Muscle layer of duodenum (tissue), 2 donors: Measurements from ENCODE around the gene CNTNAP5.
"Not testable (repeated sequence)": the region's sequence is repeated elsewhere in the genome, so short reads cannot be mapped to it uniquely, and the experiment has no call there.

Source experiments
- H3K27ac ChIP-seq: one replicate; pipeline ENCODE4 v1.7.0; 2013; ENCODE audit warnings: mild to moderate bottlenecking, low read length
- H3K27me3 ChIP-seq: one replicate; pipeline ENCODE4 v1.7.0; 2013; ENCODE audit warnings: low read depth, mild to moderate bottlenecking, control low read depth, low read length
- H3K36me3 ChIP-seq, 2 donors: one replicate each; pipeline ENCODE4 v1.7.0; 2013; ENCODE audit warnings: low read length in 2 of 2, control low read depth in 1 of 2, mild to moderate bottlenecking in 1 of 2; ENCODE audit not compliant: insufficient read depth in 2 of 2, control insufficient read depth in 1 of 2
- H3K4me1 ChIP-seq, 2 donors: one replicate each; pipeline ENCODE4 v1.7.0; 2013; ENCODE audit warnings: low read length in 2 of 2, mild to moderate bottlenecking in 2 of 2, control low read depth in 1 of 2, moderate library complexity in 1 of 2; ENCODE audit not compliant: insufficient read depth in 2 of 2, control insufficient read depth in 1 of 2
- H3K4me3 ChIP-seq, 2 donors: one replicate each; pipeline ENCODE4 v1.7.0; 2013; ENCODE audit warnings: low read length in 2 of 2, low read depth in 1 of 2, mild to moderate bottlenecking in 1 of 2
- H3K9me3 ChIP-seq, 2 donors: one replicate each; pipeline ENCODE4 v1.7.0; 2013; ENCODE audit warnings: low read length in 2 of 2, control low read depth in 1 of 2, mild to moderate bottlenecking in 1 of 2; ENCODE audit not compliant: control insufficient read depth in 1 of 2
- donor health status: healthy.

CNTNAP5 gene

GRCh38 chr2:124380221-124380749 lies 355.2 kb downstream of the CNTNAP5 start:
- H3K4me3 ChIP-seq: no peak overlapping the region
- no peak overlapping the region for H3K27ac ChIP-seq
- no peaks in the 10 kb centered on the region for H3K27me3 ChIP-seq
- H3K9me3 ChIP-seq: no peaks in the 10 kb centered on the region
- no peaks in the 10 kb centered on the region for H3K36me3 ChIP-seq
- H3K4me1 ChIP-seq: no peaks in the 10 kb centered on the region

GRCh38 chr2:124382067-124382618 lies 357.1 kb downstream of the CNTNAP5 start:
- no peak overlapping the region for H3K4me3 ChIP-seq
- no peaks in the 10 kb centered on the region for H3K36me3 ChIP-seq
- H3K27ac ChIP-seq: no peak overlapping the region
- H3K27me3 ChIP-seq: no peaks in the 10 kb centered on the region
- H3K9me3 ChIP-seq: no peaks in the 10 kb centered on the region
- no peaks in the 10 kb centered on the region for H3K4me1 ChIP-seq

- Histone ChIP-seq H3K27ac (no peak overlapping the region), H3K36me3 (no peaks in the 10 kb centered on the region), H3K9me3 (no peaks in the 10 kb centered on the region), H3K4me1 (no peaks in the 10 kb centered on the region), H3K27me3 (no peaks in the 10 kb centered on the region), H3K4me3 (no peak overlapping the region)
These were observed 370.9 kb downstream of the CNTNAP5 start for GRCh38 chr2:124395961-124396360.

GRCh38 chr2:124402274-124402673 lies 377.2 kb downstream of the CNTNAP5 start:
- H3K9me3 ChIP-seq: no peaks in the 10 kb centered on the region
- no peaks in the 10 kb centered on the region for H3K27me3 ChIP-seq
- H3K4me3 ChIP-seq: no peak overlapping the region
- H3K36me3 ChIP-seq: no peaks in the 10 kb centered on the region
- H3K4me1 ChIP-seq: no peaks in the 10 kb centered on the region
- H3K27ac ChIP-seq: no peak overlapping the region

GRCh38 chr2:124407836-124408534 lies 382.9 kb downstream of the CNTNAP5 start:
- not testable (repeated sequence) for H3K27me3 ChIP-seq, H3K4me3 ChIP-seq, H3K27ac ChIP-seq, H3K36me3 ChIP-seq, H3K9me3 ChIP-seq, H3K4me1 ChIP-seq

- H3K4me1 ChIP-seq: no peaks in the 10 kb centered on the region
- H3K36me3 ChIP-seq: no peaks in the 10 kb centered on the region
- H3K27me3 ChIP-seq: no peaks in the 10 kb centered on the region
- H3K27ac ChIP-seq: no peak overlapping the region
- H3K4me3 ChIP-seq: no peak overlapping the region
- H3K9me3 ChIP-seq: no peaks in the 10 kb centered on the region
These were observed 399.0 kb downstream of the CNTNAP5 start for GRCh38 chr2:124424074-124424473.

- no peak overlapping the region for H3K4me3 ChIP-seq
- H3K9me3 ChIP-seq: no peaks in the 10 kb centered on the region
- no peaks in the 10 kb centered on the region for H3K36me3 ChIP-seq
- H3K27me3 ChIP-seq: no peaks in the 10 kb centered on the region
- no peak overlapping the region for H3K27ac ChIP-seq
- H3K4me1 ChIP-seq: no peaks in the 10 kb centered on the region
These were observed 401.0 kb downstream of the CNTNAP5 start for GRCh38 chr2:124426122-124426521.

- Histone ChIP-seq H3K9me3 (no peaks in the 10 kb centered on the region), H3K27me3 (no peaks in the 10 kb centered on the region), H3K4me1 (no peaks in the 10 kb centered on the region), H3K36me3 (no peaks in the 10 kb centered on the region), H3K27ac (no peak overlapping the region), H3K4me3 (no peak overlapping the region)
These were observed 401.5 kb downstream of the CNTNAP5 start for GRCh38 chr2:124426625-124427024.

- Histone ChIP-seq H3K27ac (no peak overlapping the region), H3K9me3 (no peaks in the 10 kb centered on the region), H3K4me3 (no peak overlapping the region), H3K36me3 (no peaks in the 10 kb centered on the region), H3K27me3 (no peaks in the 10 kb centered on the region), H3K4me1 (no peaks in the 10 kb centered on the region)
These were observed 412.7 kb downstream of the CNTNAP5 start for GRCh38 chr2:124437811-124438210.

- H3K4me3 ChIP-seq: no peak overlapping the region
- no peaks in the 10 kb centered on the region for H3K4me1 ChIP-seq
- no peaks in the 10 kb centered on the region for H3K9me3 ChIP-seq
- no peak overlapping the region for H3K27ac ChIP-seq
- no peaks in the 10 kb centered on the region for H3K36me3 ChIP-seq
- H3K27me3 ChIP-seq: no peaks in the 10 kb centered on the region
These were observed 425.4 kb downstream of the CNTNAP5 start for GRCh38 chr2:124450481-124450880.

GRCh38 chr2:124476291-124476690 lies 451.2 kb downstream of the CNTNAP5 start:
- Histone ChIP-seq H3K27ac (no peak overlapping the region), H3K27me3 (no peaks in the 10 kb centered on the region), H3K4me3 (no peak overlapping the region), H3K4me1 (no peaks in the 10 kb centered on the region), H3K9me3 (no peaks in the 10 kb centered on the region), H3K36me3 (no peaks in the 10 kb centered on the region)

GRCh38 chr2:124478761-124479160 lies 453.7 kb downstream of the CNTNAP5 start:
- H3K36me3 ChIP-seq: no peaks in the 10 kb centered on the region
- H3K4me1 ChIP-seq: no peaks in the 10 kb centered on the region
- no peaks in the 10 kb centered on the region for H3K9me3 ChIP-seq
- no peak overlapping the region for H3K27ac ChIP-seq
- no peak overlapping the region for H3K4me3 ChIP-seq
- no peaks in the 10 kb centered on the region for H3K27me3 ChIP-seq
